NB4 (cell line): ENCODE data around the gene MYLIP.

Experiments used
- DNase-seq: peaks from one replicate; pipeline ENCODE4 v3.0.0; 2010; ENCODE audit warnings: low read depth
- H3K4me3 ChIP-seq: one replicate; pipeline ENCODE4 v1.5.1; 2011; ENCODE audit warnings: mild to moderate bottlenecking, low read depth, low read length, moderate library complexity
- CTCF ChIP-seq: IDR thresholded peaks from one replicate; pipeline ENCODE4 v1.5.1; 2012; ENCODE audit warnings: low read depth, low read length
- MAX ChIP-seq: IDR thresholded peaks from 2 replicates; pipeline ENCODE4 v1.6.1; 2011; ENCODE audit warnings: low read depth, low read length
- MYC ChIP-seq: IDR thresholded peaks from 2 replicates; pipeline ENCODE4 v1.6.1; 2011; ENCODE audit warnings: low read depth, low read length
- POLR2A ChIP-seq: IDR thresholded peaks from 2 replicates; pipeline ENCODE4 v1.6.1; 2011; ENCODE audit warnings: mild to moderate bottlenecking; ENCODE audit not compliant: insufficient read length; ENCODE audit errors: extremely low read depth

Gene MYLIP

DNA sequence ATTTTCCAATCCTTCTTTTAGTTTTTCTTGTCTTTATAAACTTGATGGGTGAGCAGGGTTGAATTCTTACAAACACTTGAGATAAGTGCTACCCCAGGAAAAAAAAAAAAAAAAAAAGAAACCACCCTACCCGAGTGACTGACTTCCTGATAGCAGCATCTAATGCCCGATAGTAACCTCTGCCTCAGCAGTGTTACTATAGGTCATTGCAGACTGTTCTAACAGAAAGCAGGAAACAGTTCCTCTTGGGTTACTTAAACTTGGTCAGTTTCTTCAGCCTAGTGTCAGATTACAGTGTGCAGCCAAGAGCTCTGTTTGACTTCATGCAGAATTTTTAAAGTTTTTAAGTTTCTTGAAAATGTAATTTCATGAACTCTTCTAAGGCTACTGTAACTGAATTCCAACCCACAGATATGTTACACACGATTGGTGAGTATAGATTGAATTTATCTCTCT is 2.1 kb downstream of the MYLIP start:
- no peak for TF ChIP-seq CTCF
- TF ChIP-seq POLR2A, result no peak
- TF ChIP-seq MAX, result 0 out of 2 replicates have a peak, but pooled peaks have one; percentile 41
- peak; percentile 55 for TF ChIP-seq MYC
- DNase-seq, result peak; percentile 92
- H3K4me3 ChIP-seq, result peak overlapping the region; percentile 96

GRCh38 chr6:16132909-16133308 is 4.0 kb downstream of the MYLIP start:
- DNase-seq, result peak; percentile 47
- H3K4me3 ChIP-seq, result peak overlapping the region; percentile 96
- TF ChIP-seq CTCF (no peak), MYC (no peak), POLR2A (no peak), MAX (no peak)

GRCh38 chr6:16134430-16134829 is 5.5 kb downstream of the MYLIP start:
- H3K4me3 ChIP-seq, result peak overlapping the region; percentile 96
- no peak for DNase-seq
- TF ChIP-seq POLR2A (no peak), CTCF (no peak), MAX (no peak), MYC (no peak)

DNA sequence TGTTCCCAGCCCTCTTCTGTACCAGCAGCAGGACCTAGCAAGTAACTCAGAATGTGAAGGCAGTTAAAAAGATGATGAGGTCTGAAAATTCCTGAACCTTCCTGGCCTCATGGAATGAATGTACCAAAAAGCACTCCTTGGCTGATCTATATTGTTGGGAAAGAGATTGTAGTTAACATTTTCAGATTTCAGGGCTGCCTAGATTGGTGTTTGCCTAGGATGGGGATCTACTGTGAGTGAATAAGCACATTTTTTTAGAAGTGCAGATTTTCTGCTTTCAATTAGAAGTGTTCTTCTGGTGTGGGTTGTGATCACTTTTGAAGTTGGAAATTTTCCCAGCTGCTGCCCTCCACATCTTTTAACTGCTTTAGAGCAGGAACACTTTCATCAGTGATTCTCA is 6.2 kb downstream of the MYLIP start:
- DNase-seq, result no peak
- H3K4me3 ChIP-seq, result peak overlapping the region; percentile 96

DNA sequence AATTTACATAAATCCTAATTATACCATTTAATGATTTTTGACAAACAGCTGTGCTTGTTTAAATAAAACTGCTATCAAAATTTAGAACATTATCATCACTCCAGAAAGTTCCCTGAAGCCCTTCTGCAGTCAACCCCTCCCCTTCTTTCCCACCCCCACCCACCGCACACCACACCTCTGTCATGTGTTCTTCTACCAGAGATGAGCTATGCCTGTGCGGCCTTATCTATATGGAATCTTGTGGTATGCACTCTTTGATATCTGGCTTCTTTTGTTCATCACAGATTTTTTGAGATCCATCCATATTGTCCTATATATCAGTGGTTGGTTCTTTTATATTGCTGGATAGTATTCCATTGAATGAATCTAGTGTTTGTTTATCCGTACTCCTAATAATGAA is 7.2 kb downstream of the MYLIP start:
- DNase-seq, result no peak
- TF ChIP-seq POLR2A (no peak), MYC (no peak), MAX (no peak), CTCF (no peak)
- H3K4me3 ChIP-seq, result peak overlapping the region; percentile 6

More for the DNA sequence above, 6.2 kb downstream of the MYLIP start:
- TF ChIP-seq POLR2A (no peak), MAX (no peak), CTCF (no peak), MYC (no peak)
